ENCODE measurements around the gene RFX3.

RFX3 gene

GRCh38 chr9:3498691-3499090, 27.1 kb downstream of the RFX3 start:
- no peaks in the 10 kb centered on the region for H3K27me3 ChIP-seq (ENCODE audit: control insufficient read depth, insufficient read depth, low read length)
- no peak overlapping the region for H3K4me3 ChIP-seq (ENCODE audit: low read depth, low read length)
- no peaks in the 10 kb centered on the region for H3K9me3 ChIP-seq (ENCODE audit: control insufficient read depth, insufficient read depth, low read depth, low read length)
- H3K27ac ChIP-seq (ENCODE audit: low read depth, low read length), result no peak overlapping the region; the same call in 1 of the 2 replicates
- peaks cover 4% of the 10 kb centered on the region for H3K4me1 ChIP-seq (ENCODE audit: control insufficient read depth, insufficient read depth, low read length)
- no peaks in the 10 kb centered on the region for H3K36me3 ChIP-seq (ENCODE audit: control insufficient read depth, insufficient read depth, low read length)
- H3K9ac ChIP-seq (ENCODE audit: low read length), result no peak overlapping the region

GRCh38 chr9:3497857-3498256, 27.9 kb downstream of the RFX3 start:
- H3K27me3 ChIP-seq (ENCODE audit: control insufficient read depth, insufficient read depth, low read length), result no peaks in the 10 kb centered on the region
- peaks cover 4% of the 10 kb centered on the region for H3K4me1 ChIP-seq (ENCODE audit: control insufficient read depth, insufficient read depth, low read length)
- no peak overlapping the region for H3K27ac ChIP-seq (ENCODE audit: low read depth, low read length)
- H3K36me3 ChIP-seq (ENCODE audit: control insufficient read depth, insufficient read depth, low read length), result no peaks in the 10 kb centered on the region
- no peaks in the 10 kb centered on the region for H3K9me3 ChIP-seq (ENCODE audit: control insufficient read depth, insufficient read depth, low read depth, low read length)
- H3K4me3 ChIP-seq (ENCODE audit: low read depth, low read length), result no peak overlapping the region
- no peak overlapping the region for H3K9ac ChIP-seq (ENCODE audit: low read length)

GRCh38 chr9:3497401-3497800, 28.4 kb downstream of the RFX3 start:
- Histone ChIP-seq H3K9me3 (ENCODE audit: control insufficient read depth, insufficient read depth, low read depth, low read length) (no peaks in the 10 kb centered on the region), H3K9ac (ENCODE audit: low read length) (no peak overlapping the region), H3K27me3 (ENCODE audit: control insufficient read depth, insufficient read depth, low read length) (no peaks in the 10 kb centered on the region), H3K27ac (ENCODE audit: low read depth, low read length) (no peak overlapping the region), H3K4me3 (ENCODE audit: low read depth, low read length) (no peak overlapping the region), H3K36me3 (ENCODE audit: control insufficient read depth, insufficient read depth, low read length) (no peaks in the 10 kb centered on the region), H3K4me1 (ENCODE audit: control insufficient read depth, insufficient read depth, low read length) (peaks cover 4% of the 10 kb centered on the region)

- Histone ChIP-seq H3K27ac (ENCODE audit: low read depth, low read length) (no peak overlapping the region), H3K27me3 (ENCODE audit: control insufficient read depth, insufficient read depth, low read length) (no peaks in the 10 kb centered on the region), H3K9me3 (ENCODE audit: control insufficient read depth, insufficient read depth, low read depth, low read length) (no peaks in the 10 kb centered on the region), H3K4me1 (ENCODE audit: control insufficient read depth, insufficient read depth, low read length) (peaks cover 4% of the 10 kb centered on the region), H3K9ac (ENCODE audit: low read length) (no peak overlapping the region), H3K36me3 (ENCODE audit: control insufficient read depth, insufficient read depth, low read length) (no peaks in the 10 kb centered on the region), H3K4me3 (ENCODE audit: low read depth, low read length) (no peak overlapping the region)
Observed at GRCh38 chr9:3495855-3496254, 29.9 kb downstream of the RFX3 start.

- Histone ChIP-seq H3K36me3 (ENCODE audit: control insufficient read depth, insufficient read depth, low read length) (no peaks in the 10 kb centered on the region), H3K4me1 (ENCODE audit: control insufficient read depth, insufficient read depth, low read length) (no peaks in the 10 kb centered on the region), H3K9ac (ENCODE audit: low read length) (no peak overlapping the region), H3K4me3 (ENCODE audit: low read depth, low read length) (no peak overlapping the region), H3K9me3 (ENCODE audit: control insufficient read depth, insufficient read depth, low read depth, low read length) (no peaks in the 10 kb centered on the region), H3K27ac (ENCODE audit: low read depth, low read length) (no peak overlapping the region), H3K27me3 (ENCODE audit: control insufficient read depth, insufficient read depth, low read length) (no peaks in the 10 kb centered on the region)
Observed at GRCh38 chr9:3492214-3492613, 33.6 kb downstream of the RFX3 start.

GRCh38 chr9:3491450-3491849, 34.4 kb downstream of the RFX3 start:
- H3K36me3 ChIP-seq (ENCODE audit: control insufficient read depth, insufficient read depth, low read length), result no peaks in the 10 kb centered on the region
- H3K27me3 ChIP-seq (ENCODE audit: control insufficient read depth, insufficient read depth, low read length), result no peaks in the 10 kb centered on the region
- no peaks in the 10 kb centered on the region for H3K4me1 ChIP-seq (ENCODE audit: control insufficient read depth, insufficient read depth, low read length)
- no peak overlapping the region for H3K27ac ChIP-seq (ENCODE audit: low read depth, low read length)
- no peak overlapping the region for H3K4me3 ChIP-seq (ENCODE audit: low read depth, low read length)
- no peaks in the 10 kb centered on the region for H3K9me3 ChIP-seq (ENCODE audit: control insufficient read depth, insufficient read depth, low read depth, low read length)
- H3K9ac ChIP-seq (ENCODE audit: low read length), result no peak overlapping the region

- H3K4me3 ChIP-seq (ENCODE audit: low read depth, low read length), result no peak overlapping the region
- H3K27me3 ChIP-seq (ENCODE audit: control insufficient read depth, insufficient read depth, low read length), result no peaks in the 10 kb centered on the region
- no peaks in the 10 kb centered on the region for H3K9me3 ChIP-seq (ENCODE audit: control insufficient read depth, insufficient read depth, low read depth, low read length)
- H3K9ac ChIP-seq (ENCODE audit: low read length), result no peak overlapping the region
- no peaks in the 10 kb centered on the region for H3K36me3 ChIP-seq (ENCODE audit: control insufficient read depth, insufficient read depth, low read length)
- H3K4me1 ChIP-seq (ENCODE audit: control insufficient read depth, insufficient read depth, low read length), result no peaks in the 10 kb centered on the region
- H3K27ac ChIP-seq (ENCODE audit: low read depth, low read length), result no peak overlapping the region
Observed at GRCh38 chr9:3490957-3491356, 34.8 kb downstream of the RFX3 start.

GRCh38 chr9:3482578-3482977, 43.2 kb downstream of the RFX3 start:
- H3K9me3 ChIP-seq (ENCODE audit: control insufficient read depth, insufficient read depth, low read depth, low read length), result no peaks in the 10 kb centered on the region
- peaks cover 28% of the 10 kb centered on the region for H3K4me1 ChIP-seq (ENCODE audit: control insufficient read depth, insufficient read depth, low read length)
- no peaks in the 10 kb centered on the region for H3K27me3 ChIP-seq (ENCODE audit: control insufficient read depth, insufficient read depth, low read length)
- H3K9ac ChIP-seq (ENCODE audit: low read length), result no peak overlapping the region
- H3K4me3 ChIP-seq (ENCODE audit: low read depth, low read length), result no peak overlapping the region
- H3K36me3 ChIP-seq (ENCODE audit: control insufficient read depth, insufficient read depth, low read length), result no peaks in the 10 kb centered on the region
- H3K27ac ChIP-seq (ENCODE audit: low read depth, low read length), result no peak overlapping the region

GRCh38 chr9:3480353-3480655, 45.5 kb downstream of the RFX3 start:
- 0 out of 2 replicates have a peak overlapping the region, but pooled peaks have one; percentile 72 for H3K27ac ChIP-seq (ENCODE audit: low read depth, low read length)
- H3K9ac ChIP-seq (ENCODE audit: low read length), result no peak overlapping the region
- H3K4me3 ChIP-seq (ENCODE audit: low read depth, low read length), result no peak overlapping the region

GRCh38 chr9:3479514-3480352, 46.1 kb downstream of the RFX3 start:
- no peak overlapping the region for H3K4me3 ChIP-seq (ENCODE audit: low read depth, low read length)
- H3K27me3 ChIP-seq (ENCODE audit: control insufficient read depth, insufficient read depth, low read length), result no peaks in the 10 kb centered on the region
- no peaks in the 10 kb centered on the region for H3K36me3 ChIP-seq (ENCODE audit: control insufficient read depth, insufficient read depth, low read length)
- no peaks in the 10 kb centered on the region for H3K9me3 ChIP-seq (ENCODE audit: control insufficient read depth, insufficient read depth, low read depth, low read length)
- H3K27ac ChIP-seq (ENCODE audit: low read depth, low read length), result peak overlapping the region; percentile 72
- H3K9ac ChIP-seq (ENCODE audit: low read length), result no peak overlapping the region
- peaks cover 28% of the 10 kb centered on the region for H3K4me1 ChIP-seq (ENCODE audit: control insufficient read depth, insufficient read depth, low read length)

More at GRCh38 chr9:3480353-3480655, 45.5 kb downstream of the RFX3 start:
- H3K36me3 ChIP-seq (ENCODE audit: control insufficient read depth, insufficient read depth, low read length), result no peaks in the 10 kb centered on the region
- no peaks in the 10 kb centered on the region for H3K9me3 ChIP-seq (ENCODE audit: control insufficient read depth, insufficient read depth, low read depth, low read length)
- peaks cover 28% of the 10 kb centered on the region for H3K4me1 ChIP-seq (ENCODE audit: control insufficient read depth, insufficient read depth, low read length)
- H3K27me3 ChIP-seq (ENCODE audit: control insufficient read depth, insufficient read depth, low read length), result no peaks in the 10 kb centered on the region

GRCh38 chr9:3478549-3478953, 47.2 kb downstream of the RFX3 start:
- H3K4me3 ChIP-seq (ENCODE audit: low read depth, low read length), result 0 out of 2 replicates have a peak overlapping the region, but pooled peaks have one; percentile 22
- peak overlapping the region; percentile 49 for H3K9ac ChIP-seq (ENCODE audit: low read length)
- no peaks in the 10 kb centered on the region for H3K36me3 ChIP-seq (ENCODE audit: control insufficient read depth, insufficient read depth, low read length)
- H3K9me3 ChIP-seq (ENCODE audit: control insufficient read depth, insufficient read depth, low read depth, low read length), result no peaks in the 10 kb centered on the region
- H3K4me1 ChIP-seq (ENCODE audit: control insufficient read depth, insufficient read depth, low read length), result peaks cover 28% of the 10 kb centered on the region
- H3K27me3 ChIP-seq (ENCODE audit: control insufficient read depth, insufficient read depth, low read length), result no peaks in the 10 kb centered on the region
- H3K27ac ChIP-seq (ENCODE audit: low read depth, low read length), result peak overlapping the region; percentile 72
